Peyer's patch (tissue), 4 donors: ENCODE data around the gene NFKBIL1.

Experiments used
- CTCF ChIP-seq, 6 experiments: fragments of 450-650 bp in 4 of 6; fragments of 200-600 bp in 2 of 6; sonication (generic) in 1 of 6; IDR thresholded peaks; one replicate each; pipeline ENCODE4 v1.5.1; 2017 to 2019; ENCODE audit warnings: antibody characterized with exemption in 6 of 6, mild to moderate bottlenecking in 3 of 6, moderate library complexity in 1 of 6
- POLR2A ChIP-seq, 2 donors: fragments of 450-650 bp; IDR thresholded peaks; one replicate each; pipeline ENCODE4 v1.5.1; 2017; ENCODE audit warnings: antibody characterized with exemption in 2 of 2, mild to moderate bottlenecking in 2 of 2, moderate library complexity in 2 of 2

DNA sequence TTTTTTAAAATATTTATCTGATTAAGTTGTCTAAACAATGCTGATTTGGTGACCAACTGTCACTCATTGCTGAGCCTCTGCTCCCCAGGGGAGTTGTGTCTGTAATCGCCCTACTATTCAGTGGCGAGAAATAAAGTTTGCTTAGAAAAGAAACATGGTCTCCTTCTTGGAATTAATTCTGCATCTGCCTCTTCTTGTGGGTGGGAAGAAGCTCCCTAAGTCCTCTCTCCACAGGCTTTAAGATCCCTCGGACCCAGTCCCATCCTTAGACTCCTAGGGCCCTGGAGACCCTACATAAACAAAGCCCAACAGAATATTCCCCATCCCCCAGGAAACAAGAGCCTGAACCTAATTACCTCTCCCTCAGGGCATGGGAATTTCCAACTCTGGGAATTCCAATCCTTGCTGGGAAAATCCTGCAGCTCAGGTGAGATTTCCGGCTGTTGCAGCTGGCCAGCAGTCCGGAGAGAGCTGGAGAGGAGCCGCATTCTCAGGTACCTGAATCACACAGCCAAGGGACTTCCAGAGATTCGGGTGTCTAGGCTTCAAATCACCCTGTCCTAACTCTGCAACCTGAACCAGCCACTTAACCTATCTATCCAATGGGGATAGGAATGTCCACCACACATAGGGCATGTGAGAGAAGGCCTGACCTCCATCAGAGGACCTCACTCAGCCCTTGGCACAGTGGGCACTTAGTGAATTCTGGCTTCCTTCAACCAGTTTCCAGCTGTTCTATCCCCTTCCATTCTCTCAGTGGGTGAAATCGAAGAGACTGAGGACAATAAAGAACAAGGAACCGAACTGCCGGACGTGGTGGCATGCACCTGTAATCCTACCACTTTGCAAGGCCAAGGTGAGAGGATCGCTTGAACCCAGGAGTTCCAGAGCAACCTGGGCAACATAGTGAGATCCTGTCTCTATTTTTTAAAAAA is 31.0 kb downstream of the NFKBIL1 start:
- TF ChIP-seq CTCF (IDR thresholded peaks at IDR 0.05): no peak
- TF ChIP-seq POLR2A (IDR thresholded peaks at IDR 0.05): no peak
